NCI-H2227 treated with DMSO at 0.1 percent for 48 hours (cell line): ENCODE measurements around the gene BRCA1.
"Not testable (repeated sequence)": the region's sequence is repeated elsewhere in the genome, so short reads cannot be mapped to it uniquely, and the experiment has no call there.

Experiments used
- DNase-seq: peaks from one replicate; lab custom pipeline; 2025; lab: John Stamatoyannopoulos, UW

The BRCA1 gene

GRCh38 chr17:43134774-43135453 lies 9.8 kb upstream of the BRCA1 start:
- no peak for DNase-seq

GRCh38 chr17:43133439-43133838 lies 8.3 kb upstream of the BRCA1 start:
- DNase-seq = not testable (repeated sequence)

GRCh38 chr17:43132117-43132516 lies 7.0 kb upstream of the BRCA1 start:
- no peak for DNase-seq

- no peak for DNase-seq
Observed at GRCh38 chr17:43129671-43130010, 4.5 kb upstream of the BRCA1 start.

GRCh38 chr17:43127333-43127876 lies 2.2 kb upstream of the BRCA1 start:
- not testable (repeated sequence) for DNase-seq

GRCh38 chr17:43126911-43127290 lies 1.7 kb upstream of the BRCA1 start:
- no peak for DNase-seq

GRCh38 chr17:43125967-43126910 lies 1.1 kb upstream of the BRCA1 start:
- peak; percentile 35 for DNase-seq

GRCh38 chr17:43118679-43119615 lies 6.2 kb downstream of the BRCA1 start:
- no peak for DNase-seq

GRCh38 chr17:43114151-43114552 lies 11.0 kb downstream of the BRCA1 start:
- DNase-seq = no peak

GRCh38 chr17:43106552-43106951 lies 18.6 kb downstream of the BRCA1 start:
- no peak for DNase-seq

- DNase-seq = no peak
Observed at GRCh38 chr17:43105146-43105545, 20.0 kb downstream of the BRCA1 start.

- no peak for DNase-seq
Observed at GRCh38 chr17:43104665-43105064, 20.5 kb downstream of the BRCA1 start.

GRCh38 chr17:43095364-43095763 lies 29.8 kb downstream of the BRCA1 start:
- not testable (repeated sequence) for DNase-seq

GRCh38 chr17:43094129-43094835 lies 30.9 kb downstream of the BRCA1 start:
- DNase-seq = no peak

GRCh38 chr17:43092901-43093300 lies 32.3 kb downstream of the BRCA1 start:
- DNase-seq = no peak

- no peak for DNase-seq
Observed at GRCh38 chr17:43090022-43090421, 35.1 kb downstream of the BRCA1 start.

GRCh38 chr17:43085474-43085873 lies 39.7 kb downstream of the BRCA1 start:
- DNase-seq = no peak

- DNase-seq = no peak
Observed at GRCh38 chr17:43079641-43080302, 45.4 kb downstream of the BRCA1 start.

- DNase-seq = no peak
Observed at GRCh38 chr17:43074869-43075268, 50.3 kb downstream of the BRCA1 start.

- DNase-seq = no peak
Observed at GRCh38 chr17:43070872-43071271, 54.3 kb downstream of the BRCA1 start.

- DNase-seq = no peak
Observed at GRCh38 chr17:43070257-43070656, 54.9 kb downstream of the BRCA1 start.
